Common myeloid progenitor, CD34-positive (primary cell): ENCODE results near the gene CETN1.

Experiments used
- CTCF ChIA-PET: fragments of 350-600 bp; sonication (Branson Sonifier 250); formaldehyde crosslinking; loops from one replicate; lab custom pipeline; 2021; ENCODE audit warnings: antibody characterized with exemption; lab: Charles Lee
- POLR2A ChIA-PET: fragments of 350-600 bp; sonication (Branson Sonifier 250); formaldehyde crosslinking; loops from one replicate; lab custom pipeline; 2021; ENCODE audit warnings: antibody characterized with exemption; lab: Charles Lee
- DNase-seq, 3 donors: peaks; one replicate each; pipeline versions ENCODE4 v3.0.0 to v3.0.0-alpha.2; 2013
- H3K27ac ChIP-seq, 2 experiments: 1 replicate in 1 of 2; 2 replicates in 1 of 2; pipeline ENCODE4 v1.7.0; 2013; ENCODE audit warnings: inconsistent platforms in 2 of 2, low read length in 2 of 2, mild to moderate bottlenecking in 2 of 2, low read depth in 1 of 2, moderate library complexity in 1 of 2; ENCODE audit not compliant: severe bottlenecking in 2 of 2, insufficient read depth in 1 of 2, poor library complexity in 1 of 2
- H3K27me3 ChIP-seq, 5 experiments: replicated peaks in 2 of 5; 1 replicate in 3 of 5; 2 replicates in 2 of 5; pipeline versions ENCODE4 v1.6.1 to v1.7.0; 2013; ENCODE audit warnings: low read length in 4 of 5, mild to moderate bottlenecking in 2 of 5, moderate library complexity in 2 of 5, inconsistent platforms in 1 of 5; ENCODE audit not compliant: insufficient read depth in 5 of 5, control insufficient read depth in 4 of 5
- H3K36me3 ChIP-seq, 4 experiments: 1 replicate in 2 of 4; 2 replicates in 2 of 4; pipeline versions ENCODE4 v1.6.1 to v1.7.0; 2013; ENCODE audit warnings: low read length in 3 of 4, control low read depth in 1 of 4, mild to moderate bottlenecking in 1 of 4; ENCODE audit not compliant: control insufficient read depth in 4 of 4, insufficient read depth in 4 of 4
- H3K4me1 ChIP-seq, 4 experiments: 1 replicate in 3 of 4; 2 replicates in 1 of 4; pipeline versions ENCODE4 v1.6.1 to v1.7.1; 2013; ENCODE audit warnings: low read length in 3 of 4, mild to moderate bottlenecking in 3 of 4, control low read depth in 1 of 4, inconsistent platforms in 1 of 4, moderate library complexity in 1 of 4; ENCODE audit not compliant: control insufficient read depth in 4 of 4, insufficient read depth in 4 of 4; ENCODE audit errors: control extremely low read depth in 1 of 4
- H3K4me3 ChIP-seq, 7 experiments: 1 replicate in 4 of 7; 2 replicates in 3 of 7; pipeline versions ENCODE4 v1.5.1 to v1.7.0; 2013; ENCODE audit warnings: mild to moderate bottlenecking in 7 of 7, low read length in 6 of 7, moderate library complexity in 6 of 7, inconsistent platforms in 2 of 7, low read depth in 2 of 7, control low read depth in 1 of 7; ENCODE audit not compliant: insufficient read depth in 4 of 7, control insufficient read depth in 1 of 7; ENCODE audit errors: extremely low read depth in 1 of 7
- H3K9me3 ChIP-seq, 5 experiments: 1 replicate in 4 of 5; 2 replicates in 1 of 5; pipeline versions ENCODE4 v1.6.1 to v1.7.1; 2013; ENCODE audit warnings: low read length in 4 of 5, mild to moderate bottlenecking in 2 of 5, inconsistent platforms in 1 of 5, low read depth in 1 of 5, moderate library complexity in 1 of 5; ENCODE audit not compliant: control insufficient read depth in 4 of 5, insufficient read depth in 2 of 5; ENCODE audit errors: control extremely low read depth in 1 of 5
- WGBS: methylation state at CpG from one replicate; pipeline ENCODE4 v1.1.5; 2013; ENCODE audit not compliant: insufficient coverage; 5-methylcytosine and 5-hydroxymethylcytosine counted together

Gene CETN1

GRCh38 chr18:576924-577323, 3.3 kb upstream of the CETN1 start:
- WGBS: 98% methylated on average over 5 of the region's 9 CpGs
- Histone ChIP-seq H3K9me3 (no peaks in the 10 kb centered on the region), H3K36me3 (no peaks in the 10 kb centered on the region), H3K4me1 (no peaks in the 10 kb centered on the region), H3K27me3 (no peaks in the 10 kb centered on the region), H3K4me3 (no peak overlapping the region), H3K27ac (no peak overlapping the region)
- ChIA-PET CTCF (interaction anchor here (0.7 kb wide), 1 partner anchor 80 kb away, joined by 3 read pairs; no protein-coding TSS in a partner anchor), POLR2A (no interaction called here)
- no peak for DNase-seq

GRCh38 chr18:577643-578375, 2.4 kb upstream of the CETN1 start:
- Histone ChIP-seq H3K9me3 (no peaks in the 10 kb centered on the region), H3K4me1 (no peaks in the 10 kb centered on the region), H3K27me3 (no peaks in the 10 kb centered on the region), H3K36me3 (no peaks in the 10 kb centered on the region), H3K4me3 (no peak overlapping the region), H3K27ac (no peak overlapping the region)
- 96% methylated on average over 3 of the region's 4 CpGs for WGBS
- peak in 2 of 3 donors; percentile 24 to 31 for DNase-seq
- CTCF ChIA-PET: interaction anchor here (0.7 to 1.0 kb wide), 2 partner anchors 9 to 81 kb away, joined by 3 read pairs; no protein-coding TSS in a partner anchor
- POLR2A ChIA-PET: no interaction called here

- H3K36me3 ChIP-seq: no peaks in the 10 kb centered on the region
- ChIA-PET POLR2A (no interaction called here), CTCF (no interaction called here)
- no peak for DNase-seq
- peaks cover 0 to 2% (median 0%) of the 10 kb centered on the region in 5 experiments for H3K9me3 ChIP-seq
- WGBS: no CpG with 5 or more reads among the region's 1 CpG
- no peaks in the 10 kb centered on the region for H3K27me3 ChIP-seq
- no peak overlapping the region for H3K27ac ChIP-seq
- H3K4me3 ChIP-seq: no peak overlapping the region
- H3K4me1 ChIP-seq: no peaks in the 10 kb centered on the region
These were observed 942 bp upstream of the CETN1 start for GRCh38 chr18:579238-579637.

GRCh38 chr18:581096-581495, 916 bp downstream of the CETN1 start:
- no peak for DNase-seq
- Histone ChIP-seq H3K9me3 (peaks cover 0 to 4% (median 0%) of the 10 kb centered on the region in 5 experiments), H3K36me3 (no peaks in the 10 kb centered on the region), H3K4me3 (no peak overlapping the region), H3K27ac (no peak overlapping the region), H3K27me3 (no peaks in the 10 kb centered on the region), H3K4me1 (no peaks in the 10 kb centered on the region)
- CTCF ChIA-PET: interaction anchor here (0.7 to 1.7 kb wide), 2 partner anchors 11 to 12 kb away, joined by 3 to 5 read pairs; no protein-coding TSS in a partner anchor
- POLR2A ChIA-PET: no interaction called here
- 95% methylated on average over 3 of the region's 3 CpGs for WGBS

GRCh38 chr18:582465-582864, 2.3 kb downstream of the CETN1 start:
- ChIA-PET POLR2A (no interaction called here), CTCF (interaction anchor here (1.8 kb wide), 2 partner anchors 14 to 22 kb away, joined by 3 to 4 read pairs; partner anchors contain the start of gene CLUL1)
- Histone ChIP-seq H3K4me1 (no peaks in the 10 kb centered on the region), H3K36me3 (no peaks in the 10 kb centered on the region), H3K27ac (no peak overlapping the region), H3K27me3 (no peaks in the 10 kb centered on the region), H3K4me3 (no peak overlapping the region), H3K9me3 (peaks cover 0 to 4% (median 0%) of the 10 kb centered on the region in 5 experiments)
- DNase-seq: no peak
- WGBS: 94% methylated on average over 2 of the region's 3 CpGs

GRCh38 chr18:595068-595467, 14.9 kb downstream of the CETN1 start:
- WGBS: 93% methylated on average over 4 of the region's 4 CpGs
- H3K27me3 ChIP-seq: peaks cover 0 to 6% (median 5%) of the 10 kb centered on the region in 5 experiments
- H3K9me3 ChIP-seq: peaks cover 0 to 5% (median 2%) of the 10 kb centered on the region in 5 experiments
- peaks cover 0 to 10% (median 7%) of the 10 kb centered on the region in 4 experiments for H3K4me1 ChIP-seq
- no peaks in the 10 kb centered on the region for H3K36me3 ChIP-seq
- POLR2A ChIA-PET: no interaction called here
- H3K27ac ChIP-seq: no peak overlapping the region
- CTCF ChIA-PET: interaction anchor here (1.0 kb wide), 1 partner anchor 314 kb away, joined by 3 read pairs; no protein-coding TSS in a partner anchor
- no peak overlapping the region for H3K4me3 ChIP-seq
- no peak for DNase-seq

- 100% methylated on average over 1 of the region's 1 CpG for WGBS
- Histone ChIP-seq H3K27ac (no peak overlapping the region), H3K36me3 (no peaks in the 10 kb centered on the region), H3K27me3 (peaks cover 0 to 6% (median 5%) of the 10 kb centered on the region in 5 experiments), H3K9me3 (peaks cover 0 to under 1% (median 0%) of the 10 kb centered on the region in 5 experiments), H3K4me1 (peaks cover 0 to 10% (median 7%) of the 10 kb centered on the region in 4 experiments), H3K4me3 (no peak overlapping the region)
- no peak for DNase-seq
- ChIA-PET CTCF (interaction anchor here (1.2 kb wide), 1 partner anchor 20 kb away, joined by 3 read pairs; no protein-coding TSS in a partner anchor), POLR2A (no interaction called here)
These were observed 15.4 kb downstream of the CETN1 start for GRCh38 chr18:595571-595970.
